Measurements from ENCODE around the gene TRMT5. TPM values are rescaled to one million over a fixed set of nuclear protein-coding genes. Genes with fewer than 3 reads are reported as not detected.

The TRMT5 gene
- total and polyA plus RNA-seq, 2 donors (not counting 1 experiment from before 2014, with no cell fraction given): 8.0 to 18.3 TPM

GRCh38 chr14:60977847-60978246 lies 3.0 kb downstream of the TRMT5 start:
- no peak for DNase-seq (ENCODE audit: low read depth in 2 of 2)
- H3K4me2 ChIP-seq (ENCODE audit: extremely low read depth, insufficient read depth, low read length): peak overlapping the region; percentile 53

GRCh38 chr14:60975551-60975950 lies 5.3 kb downstream of the TRMT5 start:
- TF ChIP-seq EZH2 (IDR thresholded peaks at IDR 0.05; ENCODE audit: low read length, missing control alignments): no peak
- TF ChIP-seq, protein P1, sequence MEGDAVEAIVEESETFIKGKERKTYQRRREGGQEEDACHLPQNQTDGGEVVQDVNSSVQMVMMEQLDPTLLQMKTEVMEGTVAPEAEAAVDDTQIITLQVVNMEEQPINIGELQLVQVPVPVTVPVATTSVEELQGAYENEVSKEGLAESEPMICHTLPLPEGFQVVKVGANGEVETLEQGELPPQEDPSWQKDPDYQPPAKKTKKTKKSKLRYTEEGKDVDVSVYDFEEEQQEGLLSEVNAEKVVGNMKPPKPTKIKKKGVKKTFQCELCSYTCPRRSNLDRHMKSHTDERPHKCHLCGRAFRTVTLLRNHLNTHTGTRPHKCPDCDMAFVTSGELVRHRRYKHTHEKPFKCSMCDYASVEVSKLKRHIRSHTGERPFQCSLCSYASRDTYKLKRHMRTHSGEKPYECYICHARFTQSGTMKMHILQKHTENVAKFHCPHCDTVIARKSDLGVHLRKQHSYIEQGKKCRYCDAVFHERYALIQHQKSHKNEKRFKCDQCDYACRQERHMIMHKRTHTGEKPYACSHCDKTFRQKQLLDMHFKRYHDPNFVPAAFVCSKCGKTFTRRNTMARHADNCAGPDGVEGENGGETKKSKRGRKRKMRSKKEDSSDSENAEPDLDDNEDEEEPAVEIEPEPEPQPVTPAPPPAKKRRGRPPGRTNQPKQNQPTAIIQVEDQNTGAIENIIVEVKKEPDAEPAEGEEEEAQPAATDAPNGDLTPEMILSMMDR (conservative IDR thresholded peaks at IDR 0.05 in 1 of 2, IDR thresholded peaks at IDR 0.05 in 1 of 2; ENCODE audit: low read depth in 1 of 2, low read length in 2 of 2): no peak

More at GRCh38 chr14:60977847-60978246, 3.0 kb downstream of the TRMT5 start:
- TF ChIP-seq EZH2 (IDR thresholded peaks at IDR 0.05; ENCODE audit: low read length, missing control alignments): no peak
- TF ChIP-seq, protein P1 (conservative IDR thresholded peaks at IDR 0.05 in 1 of 2, IDR thresholded peaks at IDR 0.05 in 1 of 2; ENCODE audit: low read depth in 1 of 2, low read length in 2 of 2): no peak
- Histone ChIP-seq H3K4me1 (ENCODE audit: control insufficient read depth, extremely low read depth, insufficient read depth, low read length) (peaks cover 3% of the 10 kb centered on the region), H3K27ac (ENCODE audit: insufficient read depth, low read length) (no peak overlapping the region), H3K27me3 (ENCODE audit: control insufficient read depth, insufficient read depth, low read length) (no peaks in the 10 kb centered on the region), H3K9me3 (ENCODE audit: control insufficient read depth, insufficient read depth, low read depth, low read length) (no peaks in the 10 kb centered on the region), H3K9ac (ENCODE audit: insufficient read depth, low read length) (no peak overlapping the region), H4K20me1 (ENCODE audit: control insufficient read depth, extremely low read depth, insufficient read depth, low read length) (no peaks in the 10 kb centered on the region), H2AFZ (ENCODE audit: low read length) (no peak overlapping the region), H3K36me3 (ENCODE audit: control insufficient read depth, insufficient read depth, low read length) (peaks cover 4% of the 10 kb centered on the region), H3K4me3 (replicated peaks in 1 of 4; ENCODE audit: control extremely low read depth in 1 of 4, insufficient read depth in 1 of 4, low read depth in 3 of 4, low read length in 4 of 4) (peak overlapping the region in 3 of 4 experiments; percentile 12 to 54 (median 18)), H3K79me2 (ENCODE audit: control insufficient read depth, insufficient read depth, low read length) (peaks cover 21% of the 10 kb centered on the region)

DNA sequence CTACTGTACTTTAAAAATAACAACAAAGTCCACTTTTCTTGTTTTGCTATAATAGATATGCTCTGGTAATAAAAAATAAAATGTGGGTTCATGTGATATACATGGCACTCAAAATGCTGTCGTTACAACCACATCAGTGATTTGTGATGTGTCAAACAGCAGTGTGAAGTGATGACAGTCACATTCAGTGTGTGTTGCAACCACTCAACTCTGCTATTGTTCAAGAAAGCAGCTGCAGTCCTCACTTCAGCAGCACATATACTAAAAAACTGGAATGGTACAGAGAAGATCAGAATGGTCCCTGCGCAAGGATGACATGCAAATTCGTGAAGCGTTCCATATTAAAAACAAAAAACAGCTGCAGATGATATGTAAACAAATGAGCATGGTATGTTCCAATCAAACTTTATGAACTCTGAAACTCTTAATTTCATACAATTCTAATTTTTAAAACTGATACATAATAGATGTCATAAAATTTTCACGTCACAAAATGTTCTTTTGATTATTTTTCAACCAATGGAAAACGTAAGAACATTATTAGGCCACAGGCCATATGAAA lies 6.7 kb downstream of the TRMT5 start:
- Histone ChIP-seq H3K27me3 (ENCODE audit: control insufficient read depth, insufficient read depth, low read length) (no peaks in the 10 kb centered on the region), H3K4me1 (ENCODE audit: control insufficient read depth, extremely low read depth, insufficient read depth, low read length) (no peaks in the 10 kb centered on the region), H3K36me3 (ENCODE audit: control insufficient read depth, insufficient read depth, low read length) (peaks cover 4% of the 10 kb centered on the region), H3K9ac (ENCODE audit: insufficient read depth, low read length) (no peak overlapping the region), H3K79me2 (ENCODE audit: control insufficient read depth, insufficient read depth, low read length) (peaks cover 1% of the 10 kb centered on the region), H2AFZ (ENCODE audit: low read length) (no peak overlapping the region), H3K27ac (ENCODE audit: insufficient read depth, low read length) (no peak overlapping the region), H3K9me3 (ENCODE audit: control insufficient read depth, insufficient read depth, low read depth, low read length) (no peaks in the 10 kb centered on the region), H3K4me3 (replicated peaks in 1 of 4; ENCODE audit: control extremely low read depth in 1 of 4, insufficient read depth in 1 of 4, low read depth in 3 of 4, low read length in 4 of 4) (no peak overlapping the region), H3K4me2 (ENCODE audit: extremely low read depth, insufficient read depth, low read length) (no peak overlapping the region), H4K20me1 (ENCODE audit: control insufficient read depth, extremely low read depth, insufficient read depth, low read length) (no peaks in the 10 kb centered on the region)
- peak in 1 of 2 donors; percentile 58 for DNase-seq (ENCODE audit: low read depth in 2 of 2)
- no peak for TF ChIP-seq EZH2 (IDR thresholded peaks at IDR 0.05; ENCODE audit: low read length, missing control alignments)
- TF ChIP-seq, protein P1 (conservative IDR thresholded peaks at IDR 0.05 in 1 of 2, IDR thresholded peaks at IDR 0.05 in 1 of 2; ENCODE audit: low read depth in 1 of 2, low read length in 2 of 2): no peak

More at GRCh38 chr14:60975551-60975950, 5.3 kb downstream of the TRMT5 start:
- no peaks in the 10 kb centered on the region for H4K20me1 ChIP-seq (ENCODE audit: control insufficient read depth, extremely low read depth, insufficient read depth, low read length)
- DNase-seq (ENCODE audit: low read depth in 2 of 2): no peak
- H3K36me3 ChIP-seq (ENCODE audit: control insufficient read depth, insufficient read depth, low read length): peaks cover 4% of the 10 kb centered on the region
- no peaks in the 10 kb centered on the region for H3K9me3 ChIP-seq (ENCODE audit: control insufficient read depth, insufficient read depth, low read depth, low read length)
- H3K4me1 ChIP-seq (ENCODE audit: control insufficient read depth, extremely low read depth, insufficient read depth, low read length): no peaks in the 10 kb centered on the region
- no peak overlapping the region for H3K4me2 ChIP-seq (ENCODE audit: extremely low read depth, insufficient read depth, low read length)
- H3K27ac ChIP-seq (ENCODE audit: insufficient read depth, low read length): no peak overlapping the region
- no peak overlapping the region for H3K4me3 ChIP-seq (replicated peaks in 1 of 4; ENCODE audit: control extremely low read depth in 1 of 4, insufficient read depth in 1 of 4, low read depth in 3 of 4, low read length in 4 of 4)
- H3K79me2 ChIP-seq (ENCODE audit: control insufficient read depth, insufficient read depth, low read length): peaks cover 11% of the 10 kb centered on the region
- no peaks in the 10 kb centered on the region for H3K27me3 ChIP-seq (ENCODE audit: control insufficient read depth, insufficient read depth, low read length)
- no peak overlapping the region for H3K9ac ChIP-seq (ENCODE audit: insufficient read depth, low read length)
- no peak overlapping the region for H2AFZ ChIP-seq (ENCODE audit: low read length)
